Right ventricle myocardium inferior (tissue), 1 donor: Measurements from ENCODE around the gene AVPI1. TPM values are rescaled to one million over a fixed set of nuclear protein-coding genes. Genes with fewer than 3 reads are reported as not detected.

Experiments used
- total RNA-seq: library from RNA; stranded (reverse); fragmentation: NEBNext Ultra II Directional; extraction: Animal tissue kit (Norgen Biotek cat#: 25700); gene quantifications from one replicate; pipeline ENCODE4 v1.2.1, GENCODE V29; 2021
- donor health status: DM: no; HTN: yes; CAD: no; lungs with severe emphysema.

Gene AVPI1
- total RNA-seq, 1 donor from 2014 or later, result 8.7 TPM

Other genes starting within 250 kb of the AVPI1 start
- 18.2 TPM for gene EXOSC1, start 241.2 kb downstream of the AVPI1 start, total RNA-seq
- gene ZDHHC16, start 241.1 kb downstream of the AVPI1 start, total RNA-seq, result 19.1 TPM
- gene MMS19, start 188.8 kb downstream of the AVPI1 start, total RNA-seq, result 37.7 TPM
- 26.6 TPM for gene UBTD1, start 188.3 kb downstream of the AVPI1 start, total RNA-seq
- 418 TPM for gene ANKRD2, start 114.5 kb downstream of the AVPI1 start, total RNA-seq
- 15.6 TPM for gene HOGA1, start 102.9 kb downstream of the AVPI1 start, total RNA-seq
- gene C10orf62, start 97.5 kb downstream of the AVPI1 start, total RNA-seq, result 0.97 TPM
- 8.0 TPM for gene MORN4, start 53.7 kb downstream of the AVPI1 start, total RNA-seq
- 11.0 TPM for gene PI4K2A, start 46.6 kb downstream of the AVPI1 start, total RNA-seq
- 8.9 TPM for gene MARVELD1, start 26.5 kb upstream of the AVPI1 start, total RNA-seq
- gene ZFYVE27, start 49.9 kb upstream of the AVPI1 start, total RNA-seq, result 11.7 TPM
- 2.5 TPM for gene SFRP5, start 84.8 kb upstream of the AVPI1 start, total RNA-seq
- 0.08 TPM for gene GOLGA7B, start 162.6 kb upstream of the AVPI1 start, total RNA-seq